GM19023 (cell line): ENCODE measurements around the gene PLEKHH1.
A peak's percentile ranks its signal among the peaks of the same experiment; 100 is the strongest.

Experiments used
- ATAC-seq: cut with Tn5 transposase; IDR thresholded peaks from one replicate; pipeline ENCODE4 v1.9.1; 2021; ENCODE audit warnings: mild to moderate bottlenecking, moderate library complexity; ENCODE audit not compliant: unreplicated experiment

Gene PLEKHH1

GRCh38 chr14:67508956-67509355 lies 24.1 kb upstream of the PLEKHH1 start:
- ATAC-seq: no peak

- no peak for ATAC-seq
Observed at GRCh38 chr14:67510121-67510520, 23.0 kb upstream of the PLEKHH1 start.

- no peak for ATAC-seq
Observed at GRCh38 chr14:67510836-67511235, 22.3 kb upstream of the PLEKHH1 start.

- ATAC-seq: no peak
Observed at GRCh38 chr14:67512463-67513310, 20.4 kb upstream of the PLEKHH1 start.

GRCh38 chr14:67513631-67514108 lies 19.4 kb upstream of the PLEKHH1 start:
- no peak for ATAC-seq

- ATAC-seq: no peak
Observed at GRCh38 chr14:67514203-67514607, 18.9 kb upstream of the PLEKHH1 start.

- ATAC-seq: peak; percentile 53
Observed at GRCh38 chr14:67514650-67515385, 18.3 kb upstream of the PLEKHH1 start.

GRCh38 chr14:67515386-67516079 lies 17.6 kb upstream of the PLEKHH1 start:
- peak; percentile 69 for ATAC-seq

GRCh38 chr14:67516676-67517075 lies 16.4 kb upstream of the PLEKHH1 start:
- ATAC-seq: no peak

- ATAC-seq: no peak
Observed at GRCh38 chr14:67517083-67517482, 16.0 kb upstream of the PLEKHH1 start.

- ATAC-seq: no peak
Observed at GRCh38 chr14:67519406-67519805, 13.7 kb upstream of the PLEKHH1 start.

- ATAC-seq: no peak
Observed at GRCh38 chr14:67520482-67520881, 12.6 kb upstream of the PLEKHH1 start.

- ATAC-seq: no peak
Observed at GRCh38 chr14:67522270-67522669, 10.8 kb upstream of the PLEKHH1 start.

- no peak for ATAC-seq
Observed at GRCh38 chr14:67523764-67524633, 9.1 kb upstream of the PLEKHH1 start.

GRCh38 chr14:67524634-67524963 lies 8.5 kb upstream of the PLEKHH1 start:
- ATAC-seq: no peak

GRCh38 chr14:67525389-67525788 lies 7.7 kb upstream of the PLEKHH1 start:
- ATAC-seq: no peak

GRCh38 chr14:67526181-67526580 lies 6.9 kb upstream of the PLEKHH1 start:
- no peak for ATAC-seq

- peak; percentile 69 for ATAC-seq
Observed at GRCh38 chr14:67526676-67527459, 6.2 kb upstream of the PLEKHH1 start.

- no peak for ATAC-seq
Observed at GRCh38 chr14:67527756-67528155, 5.3 kb upstream of the PLEKHH1 start.

- ATAC-seq: no peak
Observed at GRCh38 chr14:67528276-67528675, 4.8 kb upstream of the PLEKHH1 start.
